HG02840 (cell line): ENCODE data around the gene PTPRD.

Experiments used
- ATAC-seq: cut with Tn5 transposase; IDR thresholded peaks from one replicate; pipeline ENCODE4 v1.9.1; 2021; ENCODE audit warnings: mild to moderate bottlenecking, moderate library complexity, moderate number of reproducible peaks; ENCODE audit not compliant: unreplicated experiment, low FRiP score

The PTPRD gene

DNA sequence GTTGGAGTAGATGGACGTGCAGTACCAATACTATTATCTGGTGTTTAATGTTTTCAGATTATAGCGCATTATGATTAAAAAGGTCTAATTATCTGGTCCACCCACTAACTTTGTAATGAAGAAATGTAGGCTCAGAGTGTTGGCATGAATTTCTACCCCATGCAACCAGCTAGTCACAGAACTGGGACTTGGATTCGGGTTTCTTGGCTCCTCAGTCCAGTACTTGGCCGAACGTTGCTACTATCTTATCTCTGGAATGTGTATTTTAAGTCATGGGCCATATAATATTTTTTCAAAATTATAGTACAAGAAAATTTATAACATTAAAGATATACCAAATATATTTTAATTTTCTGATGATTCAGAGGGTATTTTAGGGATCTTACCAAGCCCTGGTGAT lies 2155.7 kb downstream of the PTPRD start:
- no peak for ATAC-seq

DNA sequence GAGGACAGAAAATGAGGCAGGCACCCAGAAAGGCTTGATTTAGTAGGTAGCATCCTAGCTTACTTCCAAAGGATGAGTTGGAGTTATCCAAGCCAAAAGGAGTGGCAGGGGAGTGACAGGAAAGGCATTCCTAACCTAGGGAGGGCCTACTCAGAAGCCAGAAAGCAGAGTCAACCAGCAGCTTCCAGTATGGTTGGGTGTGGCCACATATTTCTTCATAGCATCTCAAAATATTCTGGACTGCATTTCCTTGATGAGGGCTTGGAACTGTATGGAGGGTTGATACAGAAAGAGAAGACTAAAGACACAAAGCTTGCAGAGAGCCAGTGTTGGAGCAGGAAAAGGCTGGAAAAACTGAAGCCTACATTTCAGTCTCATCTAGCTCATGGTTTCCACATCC lies 2156.5 kb downstream of the PTPRD start:
- no peak for ATAC-seq

DNA sequence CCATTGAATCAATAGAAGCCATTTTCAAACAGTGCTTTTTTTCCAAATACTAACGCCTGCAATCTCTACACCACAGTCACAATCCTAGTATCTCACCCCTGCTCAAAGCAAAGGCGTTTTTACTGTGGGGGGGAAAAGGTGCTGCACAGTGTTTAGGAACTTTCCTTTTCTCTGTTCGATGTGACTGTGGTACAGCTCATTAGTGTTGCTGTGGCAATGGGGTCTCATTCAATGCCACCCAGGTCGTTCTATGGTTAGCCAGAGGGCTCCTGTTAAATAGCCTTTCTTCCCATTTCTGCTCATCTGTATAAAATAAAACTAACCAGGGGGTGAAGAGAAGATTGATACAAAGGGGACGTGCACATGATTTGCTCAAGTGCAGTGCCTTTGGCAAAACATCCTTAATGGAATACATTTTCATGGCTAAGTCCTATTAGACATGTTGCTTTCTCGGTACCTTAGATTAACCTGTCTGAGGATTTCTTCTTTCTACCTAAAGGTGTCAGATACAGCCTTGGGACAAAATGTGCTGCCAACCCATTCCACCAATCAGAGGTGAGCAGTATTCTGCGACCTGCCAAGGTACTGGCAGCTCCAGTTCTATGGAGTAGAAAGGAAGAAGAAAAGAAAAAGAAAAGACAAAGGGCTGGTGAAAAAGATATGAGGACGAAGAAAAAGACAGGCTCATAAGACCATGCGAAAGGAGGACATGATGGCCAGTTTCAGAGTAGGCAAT lies 2161.8 kb downstream of the PTPRD start:
- ATAC-seq: no peak

GRCh38 chr9:8448226-8448625 lies 2164.6 kb downstream of the PTPRD start:
- no peak for ATAC-seq

DNA sequence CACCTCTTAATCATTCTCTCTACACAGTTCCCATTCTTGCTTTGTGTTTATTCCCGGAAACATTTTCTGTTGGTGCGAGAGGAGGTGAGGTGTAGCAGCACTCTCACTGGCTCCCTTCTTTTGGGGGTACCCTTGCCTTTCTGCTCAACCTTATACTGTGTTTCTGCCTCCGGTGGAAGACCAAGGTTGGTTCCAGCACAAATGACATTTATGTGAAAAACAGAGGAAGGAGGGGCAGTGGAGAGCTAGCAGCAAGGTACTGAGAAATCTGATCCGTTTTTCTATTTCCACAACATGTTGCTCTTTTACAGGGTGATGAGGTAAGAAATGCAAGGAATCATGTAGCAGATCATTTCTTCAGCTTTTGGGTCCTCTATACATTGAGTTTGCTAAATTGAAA lies 2165.2 kb downstream of the PTPRD start:
- no peak for ATAC-seq

DNA sequence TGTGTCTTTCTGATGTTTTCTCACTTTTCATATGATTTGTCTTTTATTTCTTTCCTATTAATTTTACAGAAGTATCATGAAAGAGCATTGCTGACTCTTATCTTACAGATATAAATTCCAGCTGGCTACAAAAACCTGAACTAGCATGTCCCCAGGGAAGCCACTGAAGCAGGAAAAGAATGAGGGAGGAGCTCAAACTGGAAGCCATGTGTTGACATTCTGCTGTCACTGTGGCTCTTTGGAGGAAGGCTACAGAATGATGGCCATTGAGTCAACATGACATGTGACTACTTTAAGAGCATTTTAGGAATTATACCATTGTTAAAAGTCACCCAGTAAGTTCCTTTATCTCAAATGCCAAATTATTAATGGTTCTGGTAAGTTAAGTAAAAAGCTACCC lies 2174.9 kb downstream of the PTPRD start:
- no peak for ATAC-seq

DNA sequence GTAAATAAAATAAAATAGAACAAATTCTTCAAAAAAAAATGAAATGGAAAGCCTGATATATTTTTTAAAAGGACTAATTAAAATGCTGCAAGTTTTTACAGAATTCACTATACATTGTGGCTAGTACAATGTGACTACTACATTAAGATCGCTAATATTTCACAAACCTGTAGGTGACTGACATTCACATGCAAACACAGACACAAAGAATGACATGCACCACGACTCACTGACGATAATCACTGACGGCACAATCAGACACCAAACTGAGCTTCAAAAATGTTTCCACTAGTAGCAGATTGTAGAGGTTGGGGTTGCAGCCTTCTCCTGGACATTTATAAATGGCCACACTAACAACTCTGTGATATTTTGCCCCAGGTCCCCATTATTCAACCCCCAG lies 2175.5 kb downstream of the PTPRD start:
- no peak for ATAC-seq

GRCh38 chr9:8436786-8437185 lies 2176.0 kb downstream of the PTPRD start:
- no peak for ATAC-seq

GRCh38 chr9:8434621-8435020 lies 2178.2 kb downstream of the PTPRD start:
- no peak for ATAC-seq

DNA sequence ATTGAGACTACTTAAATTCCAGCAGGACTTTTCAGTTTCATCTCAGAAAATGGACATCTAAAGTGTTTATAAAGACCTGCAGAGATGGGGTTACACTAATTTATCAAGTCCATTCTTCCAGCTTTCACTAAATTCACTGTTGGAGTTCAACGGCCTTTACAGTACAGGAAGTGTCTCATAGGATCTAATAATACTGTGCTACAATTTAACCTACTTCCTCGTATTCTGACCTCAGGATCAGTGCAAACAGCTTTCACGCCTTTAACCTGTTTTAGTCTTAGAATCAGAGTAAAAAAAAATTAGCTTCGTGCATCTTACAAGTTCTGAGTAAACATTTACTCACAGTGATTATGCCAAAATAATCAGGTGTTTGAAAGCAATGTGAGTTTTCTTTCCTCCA lies 2180.6 kb downstream of the PTPRD start:
- ATAC-seq: no peak

- ATAC-seq: no peak
Measured at GRCh38 chr9:8431505-8431904, 2181.3 kb downstream of the PTPRD start.

DNA sequence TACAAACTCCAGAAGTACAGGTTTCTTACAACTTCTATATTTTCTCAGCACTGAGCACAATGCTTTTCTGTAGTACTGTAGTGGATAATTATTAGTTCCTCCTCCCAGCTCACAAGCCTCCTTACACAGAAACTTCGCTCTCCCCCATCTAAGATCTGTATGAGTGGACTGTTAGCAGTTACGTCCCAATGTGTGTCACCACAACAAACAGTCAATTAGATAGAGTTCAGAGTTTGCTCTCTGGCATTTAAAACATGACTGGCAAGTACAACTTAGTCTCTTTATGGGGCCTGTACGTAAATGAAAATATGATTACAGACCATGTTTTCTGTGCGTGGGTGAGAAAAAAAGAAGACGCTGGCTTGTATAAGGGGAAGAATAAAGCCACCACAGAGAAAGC lies 2181.9 kb downstream of the PTPRD start:
- ATAC-seq: no peak

DNA sequence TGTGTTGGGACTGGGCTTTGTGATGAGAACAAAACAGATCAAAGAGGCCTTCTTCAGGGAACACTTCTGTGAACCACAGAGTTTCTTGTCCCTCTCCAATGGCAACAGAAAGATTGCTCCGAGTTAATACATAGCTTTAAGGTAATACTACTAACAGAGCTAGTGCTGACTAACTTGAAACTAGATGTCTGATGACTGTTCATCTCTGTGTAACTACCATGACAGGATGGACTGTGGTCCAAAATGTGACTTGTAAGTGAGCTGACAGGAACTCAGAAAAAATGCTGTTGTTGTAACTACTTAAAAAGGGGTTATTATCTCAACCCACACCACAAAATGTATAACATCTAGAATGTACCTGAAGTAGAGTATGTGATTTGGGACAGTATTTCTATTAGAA lies 2183.0 kb downstream of the PTPRD start:
- no peak for ATAC-seq

DNA sequence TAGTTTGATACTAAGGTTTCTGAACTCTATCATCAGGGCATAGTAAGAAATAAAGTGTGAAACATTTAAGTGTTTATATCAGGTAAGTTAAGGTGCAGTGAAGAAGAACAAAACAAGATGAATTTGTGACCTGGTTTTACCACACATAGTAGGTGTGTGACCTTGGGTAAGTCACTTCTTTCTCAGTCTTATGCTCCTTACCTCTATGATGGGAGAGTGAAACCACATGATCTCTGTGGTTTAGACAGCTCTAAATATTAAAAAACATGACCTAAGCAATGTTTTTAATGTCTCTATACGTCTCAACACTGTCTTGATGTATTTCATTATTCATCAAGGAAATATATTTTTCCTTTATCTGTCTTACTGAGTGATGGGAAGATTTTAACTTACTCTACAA lies 2183.6 kb downstream of the PTPRD start:
- ATAC-seq: no peak

DNA sequence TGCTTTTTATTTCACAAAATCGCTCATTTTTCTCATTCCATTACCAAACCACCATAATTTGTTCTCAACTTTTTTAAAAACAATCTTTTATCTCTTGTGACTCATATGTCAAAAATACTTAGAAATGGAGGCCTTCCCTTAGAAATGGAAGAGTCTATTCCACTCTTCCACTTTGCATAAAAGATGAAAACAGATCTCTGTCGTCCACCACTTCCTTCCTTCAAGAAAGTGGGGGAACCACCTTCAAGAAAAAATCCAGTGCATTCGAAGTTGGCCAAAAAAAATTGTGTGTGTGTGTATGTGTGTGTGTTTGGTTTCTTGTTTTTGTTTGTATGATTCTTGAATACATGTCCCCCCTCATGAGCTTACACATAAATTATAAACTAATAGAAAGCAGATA lies 2184.4 kb downstream of the PTPRD start:
- ATAC-seq: no peak

DNA sequence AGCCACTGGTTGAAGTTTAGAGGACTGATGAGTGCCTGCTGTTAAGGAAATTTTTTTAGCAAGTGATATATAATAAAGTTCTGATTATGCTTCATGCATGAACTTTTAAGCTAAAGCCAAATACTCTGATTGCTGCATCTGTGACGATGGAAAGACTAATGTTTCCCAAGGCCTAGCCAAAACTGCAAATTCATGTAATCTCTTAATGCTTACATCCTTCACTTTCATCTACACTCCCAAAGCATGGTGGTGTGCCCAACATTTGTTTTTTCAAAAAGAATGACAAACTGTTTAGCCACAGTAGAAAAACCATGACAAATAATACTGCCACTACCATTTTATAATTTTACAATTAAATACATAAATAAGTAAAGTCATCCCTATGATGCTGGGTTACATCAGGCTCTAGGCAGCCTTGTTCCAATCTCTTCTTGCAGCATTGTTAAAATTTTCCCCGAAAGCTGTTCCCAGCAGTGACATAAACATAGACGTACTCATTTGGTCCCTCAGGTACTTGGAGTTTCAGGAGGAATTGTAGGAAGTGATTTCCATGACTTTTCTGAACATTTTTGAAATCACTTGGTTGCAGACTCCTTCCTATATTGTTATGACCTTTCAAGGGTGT lies 2187.9 kb downstream of the PTPRD start:
- no peak for ATAC-seq

DNA sequence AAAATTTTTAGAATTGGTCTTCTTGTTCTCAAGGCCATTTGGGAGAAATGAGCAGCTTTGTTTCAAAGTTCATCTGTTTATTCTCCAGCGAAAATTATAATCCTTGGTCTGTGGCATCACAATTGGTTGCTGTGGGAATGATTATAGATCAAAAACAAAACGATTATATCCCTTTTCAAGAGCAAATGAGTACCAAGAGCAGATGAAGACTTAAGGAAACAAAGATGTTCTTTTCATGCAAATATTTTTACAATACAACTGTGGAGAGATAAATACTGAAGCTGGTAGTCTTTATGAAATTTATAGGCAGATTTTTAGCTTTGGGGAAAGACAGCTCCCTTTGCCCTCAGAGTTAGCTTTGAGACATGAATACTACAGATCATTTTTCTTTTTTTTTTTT lies 2192.4 kb downstream of the PTPRD start:
- no peak for ATAC-seq

- no peak for ATAC-seq
Measured at GRCh38 chr9:8419596-8420275, 2193.1 kb downstream of the PTPRD start.

DNA sequence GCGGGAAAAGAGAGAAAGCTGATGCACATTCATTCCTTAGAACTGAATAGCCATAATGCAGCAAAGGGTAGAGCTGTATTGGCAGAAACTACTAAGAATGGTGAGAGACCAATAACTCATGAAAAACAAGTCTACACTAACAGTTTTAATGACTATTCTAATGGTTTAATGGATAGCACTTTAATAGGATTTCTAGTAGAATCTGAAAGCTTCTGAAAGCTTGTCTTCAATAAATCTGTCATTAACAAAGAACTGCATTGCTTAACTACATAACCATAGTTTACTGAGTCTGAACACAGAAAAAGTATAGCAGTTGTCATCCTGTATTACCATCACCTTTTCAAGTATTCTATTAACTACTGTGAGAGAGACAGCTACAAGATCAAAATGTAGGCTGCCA lies 2195.5 kb downstream of the PTPRD start:
- no peak for ATAC-seq

- no peak for ATAC-seq
Measured at GRCh38 chr9:8412327-8412726, 2200.5 kb downstream of the PTPRD start.

DNA sequence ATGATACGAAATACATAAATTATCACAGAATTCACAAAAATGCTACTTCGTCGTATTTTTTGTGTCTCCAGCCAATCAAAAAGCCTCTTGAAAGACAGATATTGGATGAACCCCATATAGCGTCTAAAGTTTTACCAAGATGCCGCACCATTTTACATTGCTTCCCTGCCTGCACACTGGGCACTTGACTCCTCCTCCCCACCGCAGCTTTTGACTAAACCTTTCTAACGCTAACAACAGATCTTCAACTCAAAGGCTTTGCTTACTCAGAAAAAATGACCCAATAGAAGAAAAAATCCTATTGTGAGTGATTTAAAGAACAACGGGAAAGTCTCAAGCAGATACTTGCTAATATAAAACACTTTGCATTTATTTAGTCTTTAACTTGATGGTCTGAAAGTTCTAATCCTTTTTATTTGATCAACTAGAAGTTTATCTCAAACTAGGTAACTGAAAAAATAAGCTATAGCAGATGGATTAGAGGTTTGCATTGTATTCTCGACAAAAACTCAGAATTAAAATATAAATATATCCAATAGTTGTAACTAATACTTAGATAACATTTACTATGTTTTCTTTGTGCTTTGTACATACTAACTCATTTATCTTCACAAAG lies 2204.1 kb downstream of the PTPRD start:
- no peak for ATAC-seq
